H1 (cell line): ENCODE measurements around the gene CXCL6. TPM values are rescaled to one million over a fixed set of nuclear protein-coding genes. Genes with fewer than 3 reads are reported as not detected.
A peak's percentile ranks its signal among the peaks of the same experiment; 100 is the strongest.

Experiments
- CTCF ChIA-PET: fragments of 300-600 bp; sonication (Branson Sonifier 250); formaldehyde crosslinking; loops from one replicate; lab custom pipeline; 2021; ENCODE audit not compliant: partially characterized antibody; lab: Charles Lee
- POLR2A ChIA-PET: fragments of 300-600 bp; sonication (Branson Sonifier 250); formaldehyde crosslinking; loops from one replicate; lab custom pipeline; 2021; ENCODE audit warnings: inconsistent platforms; ENCODE audit not compliant: partially characterized antibody; lab: Charles Lee
- DNase-seq, 2 experiments: peaks; one replicate each; pipeline versions ENCODE4 v3.0.0 to v3.0.0-alpha.2; 2010 to 2022; ENCODE audit warnings: low spot score in 2 of 2, low read depth in 1 of 2, mixed read lengths in 1 of 2
- FAIRE-seq: peaks from 2 replicates; lab custom pipeline; 2011; peaks lifted over from hg19 to GRCh38; lab: Jason Lieb, UNC
- H2AFZ ChIP-seq: 2 replicates; pipeline ENCODE4 v1.8.1; 2012; ENCODE audit warnings: low read length, inconsistent platforms
- H2AK5ac ChIP-seq: 2 replicates; pipeline ENCODE4 v1.6.1; 2013; ENCODE audit warnings: low read depth, low read length
- H2BK120ac ChIP-seq: replicated peaks from 2 replicates; pipeline ENCODE3; 2013; ENCODE audit warnings: low read depth, low read length, inconsistent platforms
- H2BK12ac ChIP-seq: 2 replicates; pipeline ENCODE4 v1.6.1; 2013; ENCODE audit warnings: low read depth, low read length
- H2BK15ac ChIP-seq: 2 replicates; pipeline ENCODE4 v1.6.1; 2013; ENCODE audit warnings: low read length
- H2BK20ac ChIP-seq: 2 replicates; pipeline ENCODE4 v1.6.1; 2013; ENCODE audit warnings: low read length
- H2BK5ac ChIP-seq: 2 replicates; pipeline ENCODE4 v1.6.1; 2013; ENCODE audit warnings: low read depth, low read length
- H3K14ac ChIP-seq: 2 replicates; pipeline ENCODE4 v1.6.1; 2013; ENCODE audit warnings: inconsistent platforms; ENCODE audit not compliant: insufficient read length
- H3K18ac ChIP-seq: 2 replicates; pipeline ENCODE4 v1.6.1; 2013; ENCODE audit warnings: low read length; ENCODE audit errors: extremely low read depth
- H3K23ac ChIP-seq: 2 replicates; pipeline ENCODE4 v1.6.1; 2013; ENCODE audit warnings: inconsistent platforms; ENCODE audit not compliant: insufficient read length
- H3K23me2 ChIP-seq: 2 replicates; pipeline ENCODE4 v1.6.1; 2013; ENCODE audit warnings: low read depth, low read length
- H3K27ac ChIP-seq: 2 replicates; pipeline ENCODE4 v1.6.1; 2011; ENCODE audit warnings: low read depth, low read length, inconsistent platforms
- H3K27me3 ChIP-seq, 4 experiments: replicated peaks in 1 of 4; 1 replicate in 1 of 4; 2 replicates in 3 of 4; pipeline versions ENCODE4 v1.6.1 to v1.8.1; 2011 to 2013; ENCODE audit warnings: low read length in 3 of 4, mild to moderate bottlenecking in 3 of 4, inconsistent platforms in 2 of 4, mixed read lengths in 2 of 4, moderate library complexity in 1 of 4; ENCODE audit not compliant: control insufficient read depth in 3 of 4, insufficient read depth in 3 of 4; ENCODE audit errors: extremely low read depth in 1 of 4
- H3K36me3 ChIP-seq, 4 experiments: 2 replicates each; pipeline versions ENCODE4 v1.6.1 to v1.8.1; 2011 to 2013; ENCODE audit warnings: mild to moderate bottlenecking in 4 of 4, low read length in 3 of 4, moderate library complexity in 2 of 4, control low read depth in 1 of 4, inconsistent platforms in 1 of 4; ENCODE audit not compliant: insufficient read depth in 4 of 4, control insufficient read depth in 2 of 4
- H3K4ac ChIP-seq: replicated peaks from 2 replicates; pipeline ENCODE3; 2013; ENCODE audit warnings: low read length, low read depth, mixed read lengths, inconsistent platforms; ENCODE audit not compliant: insufficient read length
- H3K4me1 ChIP-seq, 4 experiments: replicated peaks in 1 of 4; 1 replicate in 1 of 4; 2 replicates in 3 of 4; pipeline versions ENCODE4 v1.6.1 to v1.8.1; 2011 to 2013; ENCODE audit warnings: low read length in 3 of 4, inconsistent platforms in 2 of 4, mixed read lengths in 1 of 4; ENCODE audit not compliant: insufficient read depth in 4 of 4, control insufficient read depth in 3 of 4
- H3K4me2 ChIP-seq, 2 experiments: 2 replicates each; pipeline versions ENCODE4 v1.6.1 to v1.8.1; 2011 to 2013; ENCODE audit warnings: low read depth in 2 of 2, low read length in 2 of 2, control low read depth in 1 of 2, inconsistent platforms in 1 of 2, mild to moderate bottlenecking in 1 of 2; ENCODE audit not compliant: insufficient read depth in 1 of 2
- H3K4me3 ChIP-seq, 4 experiments: fragments of 200-600, 300-600 bp in 1 of 4; sonication (generic), shearing (Covaris generic), sonication (Bioruptor Twin) in 1 of 4; 2 replicates each; pipeline versions ENCODE4 v1.5.1 to v1.8.1; 2011 to 2016; ENCODE audit warnings: low read length in 4 of 4, low read depth in 3 of 4, control low read depth in 2 of 4, inconsistent platforms in 2 of 4, mild to moderate bottlenecking in 2 of 4, mixed read lengths in 1 of 4, moderate library complexity in 1 of 4; ENCODE audit not compliant: insufficient read depth in 2 of 4; ENCODE audit errors: extremely low read depth in 1 of 4
- H3K56ac ChIP-seq: replicated peaks from 2 replicates; pipeline ENCODE3; 2013; ENCODE audit warnings: low read depth, mild to moderate bottlenecking, mixed read lengths, low read length, inconsistent platforms; ENCODE audit not compliant: insufficient read length
- H3K79me1 ChIP-seq: 2 replicates; pipeline ENCODE4 v1.6.1; 2013; ENCODE audit warnings: low read depth, low read length, control low read depth
- H3K79me2 ChIP-seq, 2 experiments: 2 replicates each; pipeline versions ENCODE4 v1.6.1 to v1.8.1; 2012 to 2013; ENCODE audit warnings: low read length in 2 of 2, mild to moderate bottlenecking in 2 of 2, inconsistent platforms in 1 of 2; ENCODE audit not compliant: insufficient read depth in 2 of 2, control insufficient read depth in 1 of 2
- H3K9ac ChIP-seq, 4 experiments: replicated peaks in 1 of 4; 1 replicate in 1 of 4; 2 replicates in 3 of 4; pipeline versions ENCODE4 v1.6.1 to v1.8.1; 2011 to 2013; ENCODE audit warnings: low read depth in 3 of 4, low read length in 3 of 4, control low read depth in 2 of 4, mild to moderate bottlenecking in 2 of 4, moderate library complexity in 2 of 4, inconsistent platforms in 1 of 4; ENCODE audit errors: extremely low read depth in 1 of 4
- H3K9me3 ChIP-seq, 2 experiments: 2 replicates each; pipeline versions ENCODE4 v1.6.1 to v1.8.1; 2012 to 2013; ENCODE audit warnings: mild to moderate bottlenecking in 2 of 2, moderate library complexity in 2 of 2, control low read depth in 1 of 2, inconsistent platforms in 1 of 2, low read depth in 1 of 2, low read length in 1 of 2, mixed read lengths in 1 of 2; ENCODE audit not compliant: insufficient read depth in 2 of 2
- H4K20me1 ChIP-seq, 2 experiments: replicated peaks in 1 of 2; 2 replicates each; pipeline versions ENCODE3 to v1.8.1; 2011 to 2013; ENCODE audit warnings: inconsistent platforms in 2 of 2, low read length in 2 of 2, mild to moderate bottlenecking in 1 of 2; ENCODE audit not compliant: insufficient read depth in 2 of 2, control insufficient read depth in 1 of 2
- H4K5ac ChIP-seq: 2 replicates; pipeline ENCODE4 v1.6.1; 2013; ENCODE audit warnings: low read length, low read depth, mixed read lengths, inconsistent platforms; ENCODE audit not compliant: insufficient read length
- H4K8ac ChIP-seq: 2 replicates; pipeline ENCODE4 v1.8.0; 2013; ENCODE audit warnings: mild to moderate bottlenecking, moderate library complexity, low read length, inconsistent platforms; ENCODE audit not compliant: insufficient read depth; ENCODE audit errors: extremely low read depth
- H4K91ac ChIP-seq: replicated peaks from 2 replicates; pipeline ENCODE3; 2013; ENCODE audit warnings: low read length, mixed read lengths, inconsistent platforms; ENCODE audit not compliant: insufficient read length
- CBX5 ChIP-seq: fragments of 300-800, 300-1000 bp; sonication (generic); IDR thresholded peaks from 2 replicates; pipeline ENCODE4 v1.7.1; 2016; ENCODE audit warnings: antibody characterized with exemption, low read length, low read depth
- WGBS, 2 experiments: shearing (Covaris generic) in 1 of 2; methylation state at CpG; one replicate each; pipeline versions ENCODE4 v1.1.6 to v1.1.7; 2013 to 2015; ENCODE audit warnings: low lambda C conversion rate in 2 of 2, mixed read lengths in 2 of 2, inconsistent platforms in 1 of 2, low coverage in 1 of 2, missing lambda C conversion rate in 1 of 2; ENCODE audit not compliant: insufficient replicate concordance in 2 of 2, insufficient coverage in 1 of 2, insufficient read length in 1 of 2; ENCODE audit errors: extremely low coverage in 1 of 2, missing lambda C conversion rate in 1 of 2; 5-methylcytosine and 5-hydroxymethylcytosine counted together
- polyA plus RNA-seq, 7 experiments: library from polyadenylated mRNA; depleted of rRNA in 3 of 7; stranded (reverse) in 5 of 7; unstranded in 2 of 7; fragments of >200 nt in 5 of 7; fragments of 200-250 nt in 2 of 7; gene quantifications; 1 replicate in 5 of 7; 2 replicates in 1 of 7; 4 replicates in 1 of 7; pipeline versions ENCODE4 v1.2.1 to v1.2.3, GENCODE V29; 2011 to 2013; ENCODE audit warnings: missing spikeins in 2 of 7, mixed read lengths in 2 of 7
- total RNA-seq: library from RNA; stranded (reverse); fragmentation: NEBNext Ultra II Directional; extraction: Animal tissue kit (Norgen Biotek cat#: 25700); gene quantifications from 2 replicates; pipeline ENCODE4 v1.2.1, GENCODE V29; 2021

CXCL6 gene
- total and polyA plus RNA-seq, 2 of the 8 experiments (the other 6 are each of a cell fraction or from before 2014, with no cell fraction given): 6.3 to 8.0 TPM

DNA sequence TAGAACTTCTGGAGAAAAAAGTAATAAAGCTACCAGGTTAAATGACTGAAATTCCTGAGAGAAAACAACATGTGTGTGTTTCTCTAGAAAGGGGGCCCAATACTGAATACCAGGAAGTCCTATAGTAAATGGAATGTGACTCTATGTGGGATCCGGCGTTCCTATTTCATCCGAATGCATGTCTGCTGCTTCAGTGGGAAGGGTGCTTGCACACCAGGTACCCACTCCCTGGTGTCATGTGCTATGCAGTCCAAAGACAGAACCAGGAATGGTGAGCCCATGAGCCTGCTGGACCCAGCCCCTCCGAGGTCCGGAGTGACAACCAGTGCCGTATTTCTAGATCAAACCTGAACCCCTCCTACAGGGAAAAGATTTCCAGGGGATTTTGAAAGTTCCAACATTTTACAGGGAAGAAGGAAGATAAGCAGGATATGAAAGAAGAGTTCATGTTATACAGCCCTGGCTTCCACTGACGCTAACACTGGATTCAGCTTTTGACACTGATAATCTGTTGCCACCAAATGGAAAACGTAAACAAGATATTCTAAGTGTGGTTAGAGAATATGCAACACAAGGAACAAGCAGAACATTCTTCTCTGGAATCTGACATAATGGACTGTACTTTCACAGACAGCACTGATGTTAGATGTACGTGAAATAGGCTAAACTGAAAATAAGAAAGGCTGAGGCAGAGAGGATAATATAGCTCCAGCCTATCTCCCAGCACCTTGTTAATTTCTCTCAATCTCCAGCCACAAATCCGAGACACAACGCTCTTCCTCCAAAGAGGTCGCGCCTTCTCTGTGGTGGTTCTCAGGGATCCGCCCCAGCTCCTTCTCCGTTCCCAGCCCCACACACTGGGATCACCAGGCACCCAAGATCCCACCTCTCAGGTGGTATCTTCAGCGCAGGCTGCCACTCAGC lies 32.0 kb downstream of the CXCL6 start:
- Histone ChIP-seq H3K23ac (no peak overlapping the region), H3K14ac (no peak overlapping the region), H3K9me3 (no peaks in the 10 kb centered on the region), H4K8ac (no peak overlapping the region), H3K23me2 (peaks cover 5% of the 10 kb centered on the region; the same call in 1 of the 2 replicates), H2BK20ac (no peak overlapping the region), H4K91ac (no peak overlapping the region), H3K4me3 (peak overlapping the region; percentile 30 to 76 (median 57)), H3K4me2 (peak overlapping the region; percentile 70 to 92), H2BK12ac (peak overlapping the region; percentile 82; the same call in 1 of the 2 replicates), H3K18ac (0 out of 2 replicates have a peak overlapping the region, but pooled peaks have one; percentile 28), H2BK5ac (no peak overlapping the region; the same call in 1 of the 2 replicates), H2BK120ac (no peak overlapping the region), H3K36me3 (no peaks in the 10 kb centered on the region), H3K4me1 (peaks cover 0 to 4% (median 2%) of the 10 kb centered on the region in 4 experiments; a peak in 3 of 7 replicates), H3K56ac (no peak overlapping the region), H2BK15ac (peak overlapping the region; percentile 13; the same call in 1 of the 2 replicates), H4K5ac (no peak overlapping the region), H3K27me3 (peaks cover 0 to 22% (median 11%) of the 10 kb centered on the region in 4 experiments; a peak in 6 of 7 replicates), H2AFZ (peak overlapping the region; percentile 89), H3K27ac (no peak overlapping the region), H3K79me2 (no peaks in the 10 kb centered on the region), H3K4ac (no peak overlapping the region), H2AK5ac (no peak overlapping the region), H3K79me1 (no peaks in the 10 kb centered on the region), H3K9ac (no peak overlapping the region), H4K20me1 (no peaks in the 10 kb centered on the region)
- TF ChIP-seq CBX5: no peak
- 56% methylated on average over 16 of the region's 16 CpGs; no CpG with 5 or more reads in 1 of the 2 experiments for WGBS, 2 experiments
- ChIA-PET CTCF (interaction anchor here (0.7 to 3.2 kb wide), 10 partner anchors 12 to 296 kb away, joined by 3 to 19 read pairs (median 3); partner anchors contain the start of gene PF4V1), POLR2A (interaction anchor here (0.9 to 1.5 kb wide), 2 partner anchors 11 to 25 kb away, joined by 3 to 4 read pairs; no protein-coding TSS in a partner anchor)
- DNase-seq: no peak
- FAIRE-seq: peak; percentile 58
